Measurements from ENCODE around the gene SLC16A6.
"Not testable (repeated sequence)": the region's sequence is repeated elsewhere in the genome, so short reads cannot be mapped to it uniquely, and the experiment has no call there.

The SLC16A6 gene

GRCh38 chr17:68289473-68289872, 1.5 kb downstream of the SLC16A6 start:
- no peak for DNase-seq

- no peak for DNase-seq
These were observed 2.1 kb downstream of the SLC16A6 start for GRCh38 chr17:68288804-68289203.

DNA sequence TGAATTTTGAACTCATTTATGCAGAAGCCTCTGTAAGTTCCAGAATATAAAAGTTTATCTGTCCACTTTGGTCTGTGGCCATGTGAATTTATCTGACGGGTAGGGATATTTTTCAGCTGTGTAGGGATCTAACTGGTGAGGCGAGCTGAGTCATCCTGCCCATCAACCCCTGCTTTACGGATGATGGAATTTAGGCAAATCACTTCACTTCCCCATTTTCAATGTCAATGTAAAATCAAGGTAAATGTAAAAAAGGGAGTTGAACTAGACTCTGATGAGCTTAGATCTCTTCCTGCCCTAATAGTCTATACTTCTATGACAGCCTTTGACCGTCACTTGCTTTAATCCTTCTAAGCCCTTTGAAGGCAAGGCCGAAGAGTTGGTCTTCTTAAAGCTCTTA, 2.6 kb downstream of the SLC16A6 start:
- DNase-seq = no peak

GRCh38 chr17:68281965-68282364, 9.0 kb downstream of the SLC16A6 start:
- DNase-seq = not testable (repeated sequence)

GRCh38 chr17:68277807-68278206, 13.1 kb downstream of the SLC16A6 start:
- DNase-seq = no peak

DNA sequence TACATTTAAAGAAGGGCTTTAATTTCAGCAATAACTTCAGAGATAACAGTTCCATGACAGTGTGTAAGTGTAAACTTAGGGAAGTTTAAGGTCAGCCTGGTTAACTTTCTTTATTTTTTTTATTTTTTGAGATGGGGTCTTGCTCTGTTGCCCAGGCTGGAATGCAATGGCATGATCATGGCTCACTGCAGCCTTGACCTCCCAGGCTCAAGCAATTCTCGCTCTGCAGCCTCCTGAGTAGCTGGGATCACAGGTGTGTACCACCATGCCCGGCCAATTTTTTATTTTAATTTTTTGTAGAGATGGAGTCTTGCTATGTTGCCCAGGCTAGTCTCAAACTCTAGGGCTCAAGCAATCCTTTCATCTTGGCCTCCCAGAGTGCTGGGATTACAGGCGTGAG, 14.6 kb downstream of the SLC16A6 start:
- DNase-seq = not testable (repeated sequence)

GRCh38 chr17:68273722-68274121, 17.2 kb downstream of the SLC16A6 start:
- no peak for DNase-seq

DNA sequence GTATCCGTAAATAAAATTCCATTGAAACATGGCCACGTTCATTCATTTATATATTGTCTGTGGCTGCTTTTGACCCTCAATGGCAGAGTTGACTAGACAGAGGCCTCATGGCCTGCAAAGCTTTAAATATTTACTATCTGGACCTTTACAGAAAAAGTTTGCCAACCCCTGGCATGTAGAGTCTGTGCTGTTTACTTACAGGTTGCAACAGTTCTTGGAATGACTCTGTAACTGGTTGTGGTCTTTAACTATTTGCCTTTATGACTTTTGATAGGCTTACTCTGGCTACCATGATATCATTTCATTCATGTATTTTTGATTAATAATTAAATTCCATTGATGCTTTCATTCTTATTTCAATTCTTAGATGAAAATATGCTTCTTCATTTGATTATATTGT, 25.1 kb downstream of the SLC16A6 start:
- not testable (repeated sequence) for DNase-seq

DNA sequence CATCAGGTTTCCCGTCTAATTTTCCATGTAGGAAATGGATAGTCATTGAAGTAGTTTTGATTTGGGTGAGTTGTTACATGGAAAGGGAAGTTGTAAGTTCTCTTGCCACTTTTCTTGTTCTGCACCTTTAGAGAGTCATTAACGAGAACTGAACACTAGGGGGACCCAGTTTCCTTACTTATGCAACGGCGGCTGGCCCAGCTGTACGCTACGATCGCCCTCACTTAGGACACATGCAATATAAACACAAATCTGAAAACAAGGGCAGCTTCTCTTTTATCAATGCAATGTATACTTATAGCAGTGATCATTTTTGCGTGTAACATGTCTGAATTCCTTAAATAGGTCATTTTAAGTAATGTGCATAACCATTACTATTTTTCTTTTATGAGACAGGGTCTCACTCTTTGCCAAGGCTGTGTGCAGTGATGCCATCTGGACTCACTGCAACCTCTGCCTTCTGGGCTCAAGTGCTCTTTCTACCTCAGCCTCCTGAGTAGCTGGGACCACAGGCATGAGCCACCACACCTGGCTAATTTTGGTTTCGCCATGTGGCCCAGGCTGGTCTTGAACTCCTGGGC, 27.7 kb downstream of the SLC16A6 start:
- DNase-seq = not testable (repeated sequence)

DNA sequence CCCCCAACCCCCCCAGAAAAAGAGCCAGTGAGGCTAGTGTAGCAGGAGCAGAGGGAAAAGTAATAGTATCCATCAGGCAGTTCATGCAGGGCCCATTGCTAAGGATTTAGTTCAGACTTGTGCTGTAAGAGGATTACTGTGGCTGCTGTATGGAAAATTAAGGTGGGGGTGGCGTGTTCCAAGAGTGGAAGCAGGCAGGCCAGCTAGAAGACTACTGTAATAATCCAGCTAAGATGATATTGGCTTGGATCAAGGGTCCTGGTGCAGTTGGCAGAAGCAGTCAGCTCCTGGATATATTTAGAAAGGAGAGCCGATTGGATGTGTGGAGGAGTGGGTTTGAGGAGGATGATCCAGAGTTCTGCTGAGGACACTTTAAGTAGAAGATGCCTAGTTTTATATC, 28.5 kb downstream of the SLC16A6 start:
- DNase-seq = not testable (repeated sequence)

DNA sequence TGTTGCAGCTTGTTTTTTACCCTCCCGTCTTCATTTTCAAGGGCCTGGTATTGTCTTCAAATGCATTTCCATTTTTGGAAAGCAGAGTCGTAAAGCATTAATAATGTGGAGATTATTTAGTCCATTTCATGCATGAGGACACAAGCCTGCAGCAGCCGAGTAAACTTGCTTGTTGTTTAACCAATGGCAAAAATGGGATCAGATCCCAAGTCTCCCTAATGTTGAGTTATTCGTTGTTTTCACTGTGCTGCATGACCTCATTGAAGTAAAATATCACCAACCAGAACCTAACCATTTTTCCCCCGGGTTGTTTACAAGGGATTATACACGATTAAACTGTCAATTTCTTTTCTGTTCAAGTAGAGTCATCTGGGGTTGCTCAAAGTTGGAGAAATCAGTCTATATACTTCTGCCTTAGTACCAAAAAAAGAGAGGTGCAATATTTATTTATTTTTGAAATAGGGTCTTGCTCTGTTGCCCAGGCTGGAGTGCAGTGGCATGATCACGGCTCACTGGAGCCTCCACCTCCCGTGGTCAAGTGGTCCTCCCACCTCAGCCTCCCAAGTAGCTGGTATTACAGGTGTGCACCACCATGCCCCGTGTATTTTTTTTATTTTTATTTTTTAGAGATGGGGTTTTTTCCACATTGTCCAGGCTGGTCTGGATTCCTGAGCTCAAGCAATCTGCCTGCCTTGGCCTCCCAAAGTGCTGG, 30.7 kb downstream of the SLC16A6 start:
- DNase-seq = no peak

DNA sequence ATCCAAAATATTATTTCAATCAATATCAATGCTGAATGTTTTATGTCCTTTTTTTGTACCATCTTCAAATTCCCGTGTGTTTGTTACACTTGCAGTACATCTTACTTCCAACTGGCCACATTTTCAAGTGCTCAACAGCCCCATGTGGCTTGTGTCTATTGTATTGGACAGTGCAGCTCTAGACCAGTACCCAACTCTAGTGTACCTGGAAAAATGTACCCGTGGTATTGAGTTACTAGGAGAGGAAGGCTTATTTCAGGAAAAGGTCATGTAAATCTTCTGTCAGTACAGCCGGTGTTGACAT, 31.3 kb downstream of the SLC16A6 start:
- DNase-seq = not testable (repeated sequence)

- DNase-seq = not testable (repeated sequence)
These were observed 31.9 kb downstream of the SLC16A6 start for GRCh38 chr17:68258890-68259647.

GRCh38 chr17:68257934-68258333, 33.0 kb downstream of the SLC16A6 start:
- DNase-seq = no peak

- not testable (repeated sequence) for DNase-seq
These were observed 34.2 kb downstream of the SLC16A6 start for GRCh38 chr17:68256701-68257100.

DNA sequence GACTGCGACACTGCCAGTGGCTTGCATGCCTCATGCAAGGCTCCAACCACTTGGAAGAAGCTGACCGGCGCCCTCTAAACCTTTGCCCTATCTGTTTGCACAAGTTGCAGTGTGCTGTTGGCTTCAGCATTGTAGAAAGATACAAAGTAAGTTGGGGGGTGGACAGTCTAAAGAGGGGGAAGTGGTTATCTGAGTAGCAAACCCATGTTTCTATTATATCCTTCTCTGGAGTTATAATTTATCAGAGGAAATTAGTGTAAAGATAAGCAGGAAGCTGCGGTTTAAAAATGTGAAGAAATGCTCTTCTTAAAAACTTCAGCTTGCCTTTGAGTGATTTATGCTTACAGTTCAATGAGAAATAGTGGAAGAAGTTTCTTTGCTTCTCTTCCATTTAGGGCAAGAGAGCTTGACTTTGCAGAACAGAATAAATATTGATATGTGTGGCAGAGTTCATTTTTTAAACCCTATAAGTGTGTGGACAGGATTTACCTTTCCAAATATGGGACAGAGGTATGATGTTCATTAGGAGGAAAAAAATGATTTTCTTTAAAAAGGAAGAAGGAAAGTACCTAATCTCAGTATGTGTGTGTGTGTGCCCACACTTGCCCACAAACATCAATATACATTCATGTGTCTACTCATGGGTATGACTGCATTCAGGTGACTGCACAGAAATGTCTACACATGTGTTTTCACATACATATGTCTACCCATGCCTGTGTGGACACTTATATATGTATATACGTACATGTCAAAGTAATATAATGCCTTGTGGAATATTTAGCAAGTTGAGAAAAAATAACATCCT, 35.0 kb downstream of the SLC16A6 start:
- no peak for DNase-seq

- DNase-seq = no peak
These were observed 35.8 kb downstream of the SLC16A6 start for GRCh38 chr17:68255151-68255550.

- not testable (repeated sequence) for DNase-seq
These were observed 37.5 kb downstream of the SLC16A6 start for GRCh38 chr17:68253426-68253825.

DNA sequence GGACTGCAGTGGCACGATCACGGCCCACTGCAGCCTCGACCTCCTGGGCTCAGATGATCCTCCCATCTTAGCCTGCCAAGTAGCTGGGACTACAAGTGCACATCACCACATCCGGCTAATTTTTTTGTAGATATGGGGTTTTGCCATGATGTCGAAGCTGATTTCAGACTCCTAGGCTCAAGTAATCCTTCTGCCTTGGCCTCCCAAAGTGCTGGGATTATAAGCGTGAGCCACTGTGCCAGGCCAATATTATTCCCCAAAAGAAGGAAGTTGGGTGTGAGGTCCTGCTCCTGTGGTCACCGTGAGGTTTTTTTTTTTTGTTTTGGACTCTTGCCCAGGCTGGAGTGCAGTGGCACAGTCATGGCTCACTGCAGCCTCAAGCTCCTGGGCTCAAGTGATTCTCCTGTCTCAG, 41.6 kb downstream of the SLC16A6 start:
- DNase-seq = no peak

DNA sequence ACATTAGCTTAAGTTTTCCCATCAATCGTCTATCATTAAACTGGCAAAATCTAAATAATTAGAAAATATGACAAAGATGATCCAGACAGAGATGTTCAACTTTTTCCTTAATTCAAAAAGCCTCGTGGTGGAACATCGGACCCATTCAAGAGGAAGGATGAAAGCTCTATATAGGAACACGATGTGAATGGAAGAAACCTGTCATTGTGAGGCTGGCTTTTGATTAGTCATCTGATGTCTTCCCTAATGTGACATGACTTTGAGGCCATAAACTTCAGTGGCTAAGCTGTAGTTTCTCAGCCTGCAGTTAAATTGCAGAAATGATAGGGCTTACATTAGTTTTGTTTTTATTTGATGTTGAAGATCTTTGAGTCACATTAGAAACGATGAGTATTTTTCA, 42.0 kb downstream of the SLC16A6 start:
- DNase-seq = no peak

DNA sequence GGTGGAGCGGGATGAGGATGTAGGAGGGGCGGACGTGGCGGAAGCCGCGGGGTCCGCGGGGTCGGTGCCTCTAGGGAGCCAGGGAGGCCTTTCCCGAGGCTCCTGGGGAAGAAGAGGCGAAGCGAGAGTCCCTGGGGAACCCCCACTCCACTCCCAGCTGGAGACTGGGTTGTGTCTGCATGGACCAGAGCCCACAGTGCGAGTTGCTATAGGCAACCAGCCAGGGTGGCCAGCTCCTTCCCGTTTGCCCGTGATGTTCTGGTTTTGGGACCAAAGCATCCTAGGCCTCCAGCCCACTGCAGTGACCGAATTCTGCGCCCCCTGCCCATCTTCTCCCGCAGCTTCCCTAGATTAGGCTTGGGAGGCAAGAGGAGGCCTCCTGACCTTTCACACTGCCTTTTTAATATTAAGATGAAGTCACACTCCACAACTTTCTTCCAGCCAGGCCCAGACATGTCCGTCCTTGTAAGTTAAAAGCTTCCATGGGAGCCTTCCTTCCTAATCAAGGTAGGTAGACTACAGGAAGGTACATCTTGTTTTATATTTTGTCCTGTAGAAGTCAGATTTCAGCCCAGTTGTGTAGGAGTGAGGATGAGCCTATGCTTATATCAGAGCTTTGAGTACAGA, 42.6 kb downstream of the SLC16A6 start:
- peak; percentile 48 for DNase-seq

- DNase-seq = peak; percentile 84
These were observed 43.3 kb downstream of the SLC16A6 start, which contains the start of gene AMZ2 for GRCh38 chr17:68247445-68248198. Gene AMZ2, plus strand, starts transcription at chr17:68248043. Its CDS starts 2,145 bp downstream, at chr17:68250188.

Data from NCI-H1694 (cell line).